A549 (cell line): ENCODE results near the gene SH3BP5L. TPM values are rescaled to one million over a fixed set of nuclear protein-coding genes. Genes with fewer than 3 reads are reported as not detected.

Experiments used
- ATAC-seq, 2 experiments: fragments of 200-7000 bp in 1 of 2; fragments of >200 bp in 1 of 2; cut with Nextera tagmentation in 1 of 2; cut with Tn5 transposase in 1 of 2; 3 replicates each; pipeline versions ENCODE4 v1.8.0 to v1.9.1; 2018 to 2020; ENCODE audit warnings: mild to moderate bottlenecking in 1 of 2, moderate library complexity in 1 of 2
- CTCF ChIA-PET: fragments of 300-600 bp; sonication (Branson Sonifier 250); formaldehyde crosslinking; extraction: SDS; loops from one replicate; lab custom pipeline; 2021; ENCODE audit warnings: antibody characterized with exemption, inconsistent platforms; lab: Yijun Ruan, JAX
- POLR2A ChIA-PET: fragments of 350-600 bp; formaldehyde crosslinking; extraction: SDS; loops from one replicate; lab custom pipeline; 2021; ENCODE audit warnings: antibody characterized with exemption, inconsistent platforms; lab: Yijun Ruan, JAX
- DNase-seq, 2 experiments: peaks; one replicate each; pipeline versions ENCODE4 v3.0.0 to v3.0.0-alpha.2; 2011 to 2016; ENCODE audit warnings: low read depth in 1 of 2, low spot score in 1 of 2
- FAIRE-seq: peaks from 2 replicates; lab custom pipeline; 2011; peaks lifted over from hg19 to GRCh38; lab: Jason Lieb, UNC
- H3K27ac ChIP-seq, 2 experiments: fragments of >200 bp; sonication (Bioruptor Twin); formaldehyde crosslinking; 3 replicates each; pipeline ENCODE4 v1.5.1; 2016 to 2017
- H3K4me1 ChIP-seq: fragments of >200 bp; sonication (Bioruptor Twin); formaldehyde crosslinking; 3 replicates; pipeline ENCODE4 v1.6.1; 2016
- H3K4me2 ChIP-seq: fragments of >200 bp; sonication (Bioruptor Twin); formaldehyde crosslinking; 3 replicates; pipeline ENCODE4 v1.6.1; 2016
- H3K4me3 ChIP-seq: fragments of >200 bp; sonication (Bioruptor Twin); formaldehyde crosslinking; 3 replicates; pipeline ENCODE4 v1.5.1; 2016
- H3K9me3 ChIP-seq: fragments of >200 bp; sonication (Bioruptor Twin); formaldehyde crosslinking; 3 replicates; pipeline ENCODE4 v1.6.1; 2016
- CEBPB ChIP-seq, 2 experiments: fragments of >200 bp in 1 of 2; sonication (Bioruptor Twin) in 1 of 2; formaldehyde crosslinking in 1 of 2; IDR thresholded peaks; 2 replicates each; pipeline ENCODE4 v1.6.1; 2012 to 2016
- CTCF ChIP-seq: fragments of >200 bp; sonication (Bioruptor Twin); formaldehyde crosslinking; IDR thresholded peaks from 3 replicates; pipeline ENCODE4 v1.5.1; 2016
- E2F6 ChIP-seq: IDR thresholded peaks from 2 replicates; pipeline ENCODE4 v1.6.1; 2012; ENCODE audit warnings: low read depth, borderline replicate concordance
- EHF ChIP-seq: fragments of 250-450 bp; sonication (Bioruptor Pico); IDR thresholded peaks from 2 replicates; pipeline ENCODE4 v1.5.0; 2020; ENCODE audit warnings: mild to moderate bottlenecking
- EP300 ChIP-seq, 2 experiments: fragments of >200 bp; sonication (Bioruptor Twin); formaldehyde crosslinking; IDR thresholded peaks; 2 replicates in 1 of 2; 3 replicates in 1 of 2; pipeline ENCODE4 v1.6.1; 2016 to 2017
- FOSL2 ChIP-seq, 2 experiments: fragments of 450-650 bp in 1 of 2; fragments of >200 bp in 1 of 2; sonication (Bioruptor Twin) in 1 of 2; formaldehyde crosslinking; IDR thresholded peaks; 2 replicates each; pipeline versions ENCODE4 v1.5.0 to v1.6.1; 2016 to 2020; ENCODE audit warnings: mild to moderate bottlenecking in 1 of 2, moderate library complexity in 1 of 2
- FOXS1 ChIP-seq: fragments of 250-450 bp; sonication (Bioruptor Pico); IDR thresholded peaks from 2 replicates; pipeline ENCODE4 v1.5.0; 2020; ENCODE audit warnings: mild to moderate bottlenecking, moderate library complexity
- HOXB13 ChIP-seq: fragments of 250-450 bp; sonication (Bioruptor Pico); IDR thresholded peaks from 2 replicates; pipeline ENCODE4 v1.5.0; 2020; ENCODE audit warnings: low read depth, mild to moderate bottlenecking, moderate library complexity
- KDM5A ChIP-seq: fragments of 200-600 bp; sonication (generic); IDR thresholded peaks from 2 replicates; pipeline ENCODE4 v1.6.1; 2016; ENCODE audit warnings: antibody characterized with exemption, mild to moderate bottlenecking
- MYC ChIP-seq: IDR thresholded peaks from 2 replicates; pipeline ENCODE4 v1.6.1; 2012; ENCODE audit warnings: mild to moderate bottlenecking, inconsistent platforms, low read length, improper control_type of control experiment, borderline replicate concordance
- NPAS2 ChIP-seq: fragments of 250-450 bp; sonication (Bioruptor Pico); IDR thresholded peaks from 2 replicates; pipeline ENCODE4 v1.8.0; 2022; ENCODE audit warnings: mild to moderate bottlenecking, moderate library complexity, borderline replicate concordance
- RARB ChIP-seq: fragments of 250-450 bp; sonication (Bioruptor Pico); IDR thresholded peaks from 2 replicates; pipeline ENCODE4 v1.8.0; 2021; ENCODE audit warnings: mild to moderate bottlenecking, moderate library complexity
- RNF2 ChIP-seq: fragments of 200-600 bp; sonication (generic); IDR thresholded peaks from 2 replicates; pipeline ENCODE4 v1.6.1; 2016; ENCODE audit warnings: low read depth, mild to moderate bottlenecking, antibody characterized with exemption, moderate library complexity, borderline replicate concordance
- USF2 ChIP-seq: fragments of 450-650 bp; IDR thresholded peaks from 2 replicates; pipeline ENCODE4 v1.6.1; 2014; ENCODE audit warnings: antibody characterized with exemption
- ZNF302 ChIP-seq: fragments of 250-450 bp; sonication (Bioruptor Pico); IDR thresholded peaks from 2 replicates; pipeline ENCODE4 v1.9.0; 2021; ENCODE audit warnings: inconsistent platforms, mild to moderate bottlenecking, moderate library complexity
- WGBS: methylation state at CpG from one replicate; pipeline ENCODE4 v1.1.6; 2017; ENCODE audit errors: missing lambda C conversion rate; 5-methylcytosine and 5-hydroxymethylcytosine counted together
- polyA plus RNA-seq, 4 experiments: library from polyadenylated mRNA; depleted of rRNA in 3 of 4; stranded (reverse); fragments of >200 nt; fragmentation: RNase III in 1 of 4; extraction: RNeasy Plus Mini Kit Qiagen cat#74134 plus additional on column Dnase treatment in 1 of 4; gene quantifications; 2 replicates in 3 of 4; 3 replicates in 1 of 4; pipeline ENCODE4 v1.2.3, GENCODE V29; 2011 to 2017
- TF ChIP-seq, protein P1 (sequence below): fragments of 150-350 bp; IDR thresholded peaks from 2 replicates; pipeline ENCODE4 v1.6.1; 2014; ENCODE audit warnings: low read depth, mild to moderate bottlenecking, low read length

The SH3BP5L gene
- polyA plus RNA-seq, 2 of the 4 experiments (the other 2 are of a cell fraction): 10.9 to 15.8 TPM

DNA sequence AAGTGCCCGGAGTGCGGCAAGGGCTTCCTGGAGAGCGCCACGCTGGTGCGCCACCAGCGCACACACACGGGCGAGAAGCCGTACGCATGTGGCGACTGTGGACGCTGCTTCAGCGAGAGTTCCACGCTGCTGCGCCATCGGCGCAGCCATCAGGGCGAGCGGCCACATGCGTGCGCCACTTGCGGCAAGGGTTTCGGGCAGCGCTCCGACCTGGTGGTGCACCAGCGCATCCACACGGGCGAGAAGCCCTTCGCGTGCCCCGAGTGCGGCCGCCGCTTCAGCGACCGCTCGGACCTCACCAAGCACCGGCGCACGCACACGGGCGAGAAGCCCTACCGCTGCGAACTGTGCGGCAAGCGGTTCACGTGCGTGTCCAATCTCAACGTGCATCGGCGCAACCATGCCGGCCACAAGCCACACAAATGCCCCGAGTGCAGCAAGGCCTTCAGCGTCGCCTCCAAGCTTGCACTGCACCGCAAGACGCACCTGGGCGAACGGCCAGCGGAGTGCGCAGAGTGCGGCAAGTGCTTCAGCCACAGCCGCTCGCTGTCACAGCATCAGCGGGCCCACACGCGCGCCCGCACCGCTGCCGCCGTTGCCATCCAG is 22.3 kb upstream of the SH3BP5L start:
- POLR2A ChIA-PET: no interaction called here
- CTCF ChIA-PET: interaction anchor here (1.5 to 2.1 kb wide), 2 partner anchors 10 to 12 kb away, joined by 5 to 10 read pairs; partner anchors contain the start of gene ZNF692
- no peak for DNase-seq

DNA sequence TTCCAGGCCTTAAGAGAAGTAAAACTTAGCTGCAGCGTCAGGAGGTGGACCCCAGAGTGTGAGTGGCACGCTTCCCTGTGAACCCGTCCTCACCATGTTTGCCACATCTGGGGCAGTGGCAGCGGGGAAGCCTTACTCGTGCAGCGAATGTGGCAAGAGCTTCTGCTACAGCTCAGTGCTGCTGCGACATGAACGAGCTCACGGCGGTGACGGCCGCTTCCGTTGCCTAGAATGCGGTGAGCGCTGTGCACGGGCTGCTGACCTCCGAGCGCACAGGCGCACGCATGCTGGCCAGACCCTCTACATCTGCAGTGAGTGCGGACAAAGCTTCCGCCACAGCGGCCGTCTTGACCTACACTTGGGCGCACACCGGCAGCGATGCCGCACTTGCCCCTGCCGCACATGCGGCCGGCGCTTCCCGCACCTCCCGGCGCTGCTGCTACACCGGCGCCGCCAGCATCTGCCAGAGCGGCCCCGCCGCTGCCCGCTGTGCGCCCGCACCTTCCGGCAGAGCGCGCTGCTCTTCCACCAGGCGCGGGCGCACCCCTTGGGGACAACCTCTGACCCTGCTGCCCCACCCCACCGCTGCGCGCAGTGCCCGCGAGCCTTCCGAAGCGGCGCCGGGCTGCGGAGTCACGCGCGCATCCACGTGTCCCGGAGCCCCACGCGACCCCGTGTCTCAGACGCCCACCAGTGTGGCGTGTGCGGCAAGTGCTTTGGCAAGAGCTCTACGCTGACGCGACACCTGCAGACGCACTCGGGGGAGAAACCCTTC is 21.7 kb upstream of the SH3BP5L start:
- ChIA-PET POLR2A (interaction anchor here (0.9 to 1.1 kb wide), 2 partner anchors 9 to 11 kb away, joined by 3 read pairs; partner anchors contain the start of genes ZNF672 and ZNF692), CTCF (interaction anchor here (1.0 to 2.1 kb wide), 3 partner anchors 8 to 12 kb away, joined by 3 to 10 read pairs (median 5); partner anchors contain the start of gene ZNF692)
- TF ChIP-seq CEBPB (IDR thresholded peaks at IDR 0.05) (no peak), RNF2 (no peak), USF2 (no peak)
- TF ChIP-seq, protein P1, sequence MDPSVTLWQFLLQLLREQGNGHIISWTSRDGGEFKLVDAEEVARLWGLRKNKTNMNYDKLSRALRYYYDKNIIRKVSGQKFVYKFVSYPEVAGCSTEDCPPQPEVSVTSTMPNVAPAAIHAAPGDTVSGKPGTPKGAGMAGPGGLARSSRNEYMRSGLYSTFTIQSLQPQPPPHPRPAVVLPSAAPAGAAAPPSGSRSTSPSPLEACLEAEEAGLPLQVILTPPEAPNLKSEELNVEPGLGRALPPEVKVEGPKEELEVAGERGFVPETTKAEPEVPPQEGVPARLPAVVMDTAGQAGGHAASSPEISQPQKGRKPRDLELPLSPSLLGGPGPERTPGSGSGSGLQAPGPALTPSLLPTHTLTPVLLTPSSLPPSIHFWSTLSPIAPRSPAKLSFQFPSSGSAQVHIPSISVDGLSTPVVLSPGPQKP: no peak
- H3K4me1 ChIP-seq: no peaks in the 10 kb centered on the region
- H3K4me3 ChIP-seq: no peak overlapping the region
- no peak overlapping the region for H3K27ac ChIP-seq
- FAIRE-seq (no peak), DNase-seq (no peak), ATAC-seq (no peak)
- H3K4me2 ChIP-seq: no peak overlapping the region
- no peaks in the 10 kb centered on the region for H3K9me3 ChIP-seq
- WGBS: 97% methylated on average over 75 of the region's 76 CpGs

More for the DNA sequence above, 22.3 kb upstream of the SH3BP5L start:
- Histone ChIP-seq H3K4me1 (no peaks in the 10 kb centered on the region), H3K27ac (no peak overlapping the region), H3K4me2 (no peak overlapping the region), H3K4me3 (no peak overlapping the region), H3K9me3 (no peaks in the 10 kb centered on the region)
- no peak for ATAC-seq
- FAIRE-seq: no peak
- TF ChIP-seq MYC (no peak), KDM5A (no peak), USF2 (no peak), RARB (no peak), FOXS1 (CRISPR knock-in tag) (no peak), EHF (CRISPR knock-in tag) (no peak), E2F6 (no peak), FOSL2 (IDR thresholded peaks at IDR 0.05) (no peak), FOSL2 (CRISPR knock-in tag; IDR thresholded peaks at IDR 0.05) (no peak), HOXB13 (CRISPR knock-in tag) (no peak), ZNF302 (CRISPR knock-in tag) (no peak), CTCF (no peak), NPAS2 (no peak), EP300 (IDR thresholded peaks at IDR 0.05) (no peak)
- TF ChIP-seq, protein P1: no peak
- WGBS: 97% methylated on average over 70 of the region's 72 CpGs
